ENCODE data around the gene SASH3. TPM values are rescaled to one million over a fixed set of nuclear protein-coding genes. Genes with fewer than 3 reads are reported as not detected.

SASH3 gene
- total RNA-seq, 1 donor from 2014 or later, result 2.4 TPM

- ATAC-seq (no peak), DNase-seq (ENCODE audit: low spot score) (no peak)
These were observed 23.1 kb downstream of the SASH3 start for GRCh38 chrX:129802863-129803262.

DNA sequence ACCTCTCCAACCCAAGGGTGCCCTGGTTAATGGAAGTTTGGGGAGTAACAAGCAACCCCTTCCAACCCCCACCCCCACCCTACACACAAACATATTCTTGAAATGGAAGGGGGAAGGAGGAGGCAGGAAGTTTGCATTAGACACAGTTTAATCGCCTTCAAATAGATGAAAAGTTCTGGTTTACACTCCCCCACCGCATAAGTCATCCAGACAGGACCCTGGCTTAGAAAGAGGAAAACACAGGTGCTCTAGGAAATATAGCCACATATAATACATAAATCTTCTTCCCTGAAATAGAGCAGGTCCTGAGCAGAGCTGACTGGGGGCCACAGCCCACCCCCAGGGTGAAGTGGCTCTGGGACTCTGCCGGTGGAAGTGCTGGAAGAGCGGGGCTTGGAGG is 25.1 kb downstream of the SASH3 start:
- ATAC-seq (no peak), DNase-seq (ENCODE audit: low spot score) (no peak)

GRCh38 chrX:129808158-129808828 is 28.5 kb downstream of the SASH3 start:
- ATAC-seq, result peak; percentile 60

DNA sequence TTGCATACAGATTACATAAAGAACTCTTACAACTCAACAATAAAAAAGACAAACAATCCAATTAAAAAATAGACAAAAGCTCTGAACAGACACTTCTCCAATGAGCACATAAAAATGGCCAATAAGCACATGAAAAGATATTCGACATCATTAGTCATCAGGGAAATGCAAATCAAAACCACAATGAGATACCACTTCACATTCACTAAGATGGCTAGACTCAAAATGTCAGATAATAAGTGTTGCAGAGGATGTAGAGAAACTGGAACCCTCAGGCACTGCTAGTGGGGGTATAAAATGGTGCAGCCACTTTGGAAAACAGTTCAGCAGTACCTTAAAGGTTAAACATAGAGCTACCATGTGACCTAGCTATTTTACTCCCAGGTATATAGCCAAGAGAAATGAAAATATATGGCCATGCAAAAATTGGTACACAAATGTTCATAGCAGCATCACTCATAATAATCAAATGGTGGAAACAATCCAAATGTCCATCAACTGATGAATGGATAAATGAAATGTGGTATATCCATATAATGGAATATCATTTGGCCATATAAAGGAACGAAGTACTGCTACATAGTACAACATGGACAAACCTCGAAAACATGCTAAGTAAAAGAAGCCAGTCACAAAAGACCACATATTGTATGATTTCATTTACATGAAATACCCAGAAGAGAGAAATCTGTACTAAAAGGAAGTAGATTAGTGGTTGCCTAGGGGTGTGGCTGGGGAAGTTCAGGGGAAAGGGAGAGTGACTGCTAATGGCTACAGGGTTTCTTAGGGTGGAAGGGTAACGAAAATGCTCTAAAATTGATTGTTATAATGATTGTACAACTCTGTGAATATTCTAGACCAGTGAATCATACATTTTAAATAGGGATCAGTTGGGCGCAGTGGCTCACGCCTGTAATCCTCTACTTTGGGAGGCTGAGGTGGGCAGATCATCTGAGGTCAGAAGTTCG is 29.4 kb downstream of the SASH3 start:
- DNase-seq (ENCODE audit: low spot score) (no peak), ATAC-seq (no peak)

More at GRCh38 chrX:129808158-129808828, 28.5 kb downstream of the SASH3 start:
- DNase-seq (ENCODE audit: low spot score), result no peak

GRCh38 chrX:129813662-129814368 is 34.1 kb downstream of the SASH3 start:
- ATAC-seq, result no peak
- DNase-seq (ENCODE audit: low spot score), result no peak

DNA sequence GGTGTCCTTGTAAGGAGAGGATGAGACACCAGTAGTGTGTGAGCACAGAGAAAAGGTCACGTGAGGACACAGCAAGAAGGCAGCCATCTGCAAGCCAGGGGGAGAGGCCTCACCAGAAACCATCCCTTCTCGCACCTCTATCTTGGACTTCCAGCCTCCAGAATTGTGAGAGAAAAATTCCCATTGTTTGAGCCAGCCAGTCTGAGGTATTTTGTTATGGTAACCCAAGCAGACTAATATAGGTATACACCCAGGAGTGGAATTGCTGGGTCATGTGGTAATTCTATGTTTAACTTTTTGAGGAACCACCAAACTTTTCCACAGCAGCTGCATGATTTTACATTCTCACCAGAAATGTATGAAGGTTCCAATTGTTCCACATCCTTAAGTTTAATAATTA is 38.4 kb downstream of the SASH3 start:
- DNase-seq (ENCODE audit: low spot score) (no peak), ATAC-seq (no peak)

GRCh38 chrX:129823115-129823514 is 43.4 kb downstream of the SASH3 start:
- DNase-seq (ENCODE audit: low spot score), result no peak
- ATAC-seq, result peak; percentile 60

- no peak for ATAC-seq
- DNase-seq (ENCODE audit: low spot score), result no peak
These were observed 43.8 kb downstream of the SASH3 start for GRCh38 chrX:129823522-129823921.

GRCh38 chrX:129824620-129825019 is 44.9 kb downstream of the SASH3 start:
- no peak for DNase-seq (ENCODE audit: low spot score)
- no peak for ATAC-seq

DNA sequence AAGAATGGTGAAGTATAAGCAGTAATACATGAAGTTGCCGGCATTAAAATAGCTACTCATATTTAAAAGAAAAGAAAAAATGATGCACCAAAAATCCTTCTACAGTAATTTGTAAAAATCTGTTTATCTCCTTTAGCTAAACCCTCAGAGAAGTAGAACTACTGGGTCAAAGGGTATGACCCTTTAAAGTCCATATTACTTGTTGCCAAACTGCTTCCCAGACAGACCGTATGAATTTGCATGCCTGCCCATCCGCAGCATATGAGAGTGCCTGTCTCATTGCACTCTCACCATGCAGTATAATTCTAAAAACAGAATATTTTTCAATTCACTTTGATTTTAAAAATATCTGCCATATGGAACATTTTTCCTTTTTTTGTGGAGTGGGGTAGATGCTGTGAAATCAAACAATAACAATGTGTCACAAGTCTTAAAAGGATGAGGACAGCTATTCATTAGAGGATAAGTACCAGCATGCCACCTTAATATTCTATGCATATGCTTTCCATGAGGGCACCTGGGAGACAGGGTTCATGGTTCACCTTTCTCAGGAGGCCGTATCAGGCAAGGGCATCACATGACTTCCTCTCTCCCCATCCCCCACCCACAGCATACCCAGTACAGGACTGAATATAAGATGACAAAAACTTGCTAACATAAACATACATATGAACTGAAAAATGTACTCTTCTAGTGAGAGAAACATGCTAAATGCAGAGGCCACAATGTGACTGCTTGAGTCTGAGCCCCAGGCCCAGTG is 46.2 kb downstream of the SASH3 start:
- DNase-seq (ENCODE audit: low spot score) (peak; percentile 57), ATAC-seq (peak; percentile 94)

GRCh38 chrX:129830494-129830893 is 50.7 kb downstream of the SASH3 start:
- ATAC-seq (no peak), DNase-seq (ENCODE audit: low spot score) (no peak)

DNA sequence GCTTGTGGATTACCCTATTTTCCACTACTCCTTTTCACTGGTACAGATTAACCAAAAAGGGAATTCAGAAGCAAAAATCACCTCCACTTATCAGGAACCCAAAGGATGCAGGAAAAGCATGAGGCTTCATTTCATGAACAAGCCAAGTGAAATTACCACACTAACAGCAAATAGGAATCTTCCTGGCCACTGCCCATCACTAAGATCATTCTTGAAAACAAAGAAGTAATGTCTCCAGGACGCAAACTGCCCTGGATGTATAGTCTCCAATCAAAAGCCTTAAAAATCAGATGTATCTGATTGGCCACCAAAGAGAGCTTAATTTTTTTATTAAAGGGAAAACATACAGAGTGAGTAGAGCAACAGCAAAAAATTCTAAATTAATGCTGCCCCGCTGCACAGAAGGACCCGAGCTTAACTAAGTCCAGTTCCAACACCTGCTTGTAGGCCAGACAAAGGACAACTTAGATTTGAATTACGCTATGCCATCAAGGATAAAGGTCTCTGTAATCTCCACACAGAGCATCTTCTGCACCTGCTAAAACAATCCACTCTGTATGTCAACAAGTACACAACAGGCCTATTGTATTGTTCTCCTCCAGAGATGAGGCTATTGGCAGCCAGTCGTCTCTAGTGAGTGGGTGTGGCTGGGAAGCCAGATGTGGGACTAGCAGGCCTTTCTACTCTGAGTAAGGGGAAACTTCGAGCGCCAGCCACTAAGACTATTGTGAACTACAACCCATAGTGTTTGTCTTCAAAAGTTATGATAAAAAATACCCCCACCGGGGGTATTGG is 51.5 kb downstream of the SASH3 start:
- ATAC-seq, result no peak

DNA sequence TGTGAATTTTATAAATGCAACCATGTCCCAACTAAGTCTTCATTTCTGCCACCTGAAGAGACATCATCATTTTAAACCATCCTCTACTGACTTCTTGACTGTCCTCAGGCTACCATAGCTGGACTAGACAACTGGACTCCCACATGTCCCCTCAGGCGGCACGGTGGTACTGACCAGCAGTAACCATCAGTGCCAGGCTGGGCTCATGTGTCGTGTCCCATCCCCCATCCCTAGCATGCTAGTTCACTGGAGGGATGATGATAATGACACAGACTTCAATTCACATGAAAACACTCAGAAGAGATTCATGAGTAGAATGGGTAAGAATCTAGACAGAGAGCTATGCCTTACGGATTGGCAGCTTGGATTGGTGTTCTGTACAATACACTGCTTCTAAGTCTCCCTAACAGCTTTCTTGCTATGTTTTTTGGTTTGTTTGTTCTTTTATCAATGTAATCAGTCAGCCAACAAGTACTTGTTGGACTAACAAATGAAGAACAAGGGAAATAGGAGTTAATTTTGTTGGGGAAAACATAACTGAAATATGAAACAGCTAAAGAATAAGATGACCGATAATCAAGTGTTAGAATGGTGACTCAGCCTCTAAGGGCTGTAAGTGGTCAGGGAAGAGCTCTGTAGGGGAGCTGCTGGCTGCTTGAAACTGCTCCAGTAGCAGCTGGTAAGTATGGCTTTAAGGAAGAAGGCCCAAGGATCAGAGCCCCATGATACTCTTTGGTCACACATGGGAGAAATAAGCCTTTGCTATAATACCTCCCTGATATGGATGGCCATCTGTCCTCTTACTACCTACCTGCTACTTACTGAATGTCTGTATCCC is 53.6 kb downstream of the SASH3 start:
- ATAC-seq, result no peak

More for the DNA sequence above, 51.5 kb downstream of the SASH3 start:
- DNase-seq (ENCODE audit: low spot score), result no peak

DNA sequence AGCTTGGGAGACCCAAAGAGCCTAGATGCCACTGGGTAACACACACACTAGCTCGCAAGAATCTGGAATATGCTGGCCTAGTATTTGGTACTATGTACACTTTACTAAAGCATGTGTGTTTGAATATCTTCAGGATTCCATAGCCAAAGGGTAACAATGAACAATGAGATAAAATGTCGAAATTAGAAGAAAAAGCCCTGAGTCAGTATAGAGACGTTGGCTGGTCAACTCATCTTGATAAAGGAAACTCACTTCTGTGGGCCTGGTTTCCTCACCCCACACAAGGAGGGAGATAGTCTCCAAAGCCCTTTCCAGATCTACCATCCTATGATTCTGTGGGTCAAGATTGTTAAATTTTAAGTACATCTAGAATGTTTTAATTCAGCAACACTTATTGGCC is 57.1 kb downstream of the SASH3 start:
- ATAC-seq (no peak), DNase-seq (ENCODE audit: low spot score) (no peak)

More for the DNA sequence above, 53.6 kb downstream of the SASH3 start:
- DNase-seq (ENCODE audit: low spot score), result no peak

DNA sequence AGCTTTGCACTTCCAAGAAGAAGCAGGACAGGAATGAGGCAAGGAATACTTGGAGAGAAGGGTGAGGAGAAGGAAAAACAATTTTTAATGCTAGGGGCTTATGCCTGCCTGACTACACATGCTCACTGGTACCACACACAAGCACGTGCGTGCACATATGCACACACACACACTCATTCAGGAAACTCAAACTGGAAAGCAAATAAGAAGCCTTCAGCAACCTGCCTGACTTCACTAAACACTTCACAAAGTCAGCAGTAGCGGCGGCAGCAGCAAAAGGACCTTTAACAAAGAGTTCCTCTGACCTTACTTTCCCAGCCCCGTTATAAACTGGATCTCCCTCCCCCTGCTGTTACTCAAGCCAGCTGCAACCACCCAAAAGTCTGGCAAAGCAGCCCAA is 60.6 kb downstream of the SASH3 start:
- DNase-seq (ENCODE audit: low spot score), result no peak
- ATAC-seq, result no peak

DNA sequence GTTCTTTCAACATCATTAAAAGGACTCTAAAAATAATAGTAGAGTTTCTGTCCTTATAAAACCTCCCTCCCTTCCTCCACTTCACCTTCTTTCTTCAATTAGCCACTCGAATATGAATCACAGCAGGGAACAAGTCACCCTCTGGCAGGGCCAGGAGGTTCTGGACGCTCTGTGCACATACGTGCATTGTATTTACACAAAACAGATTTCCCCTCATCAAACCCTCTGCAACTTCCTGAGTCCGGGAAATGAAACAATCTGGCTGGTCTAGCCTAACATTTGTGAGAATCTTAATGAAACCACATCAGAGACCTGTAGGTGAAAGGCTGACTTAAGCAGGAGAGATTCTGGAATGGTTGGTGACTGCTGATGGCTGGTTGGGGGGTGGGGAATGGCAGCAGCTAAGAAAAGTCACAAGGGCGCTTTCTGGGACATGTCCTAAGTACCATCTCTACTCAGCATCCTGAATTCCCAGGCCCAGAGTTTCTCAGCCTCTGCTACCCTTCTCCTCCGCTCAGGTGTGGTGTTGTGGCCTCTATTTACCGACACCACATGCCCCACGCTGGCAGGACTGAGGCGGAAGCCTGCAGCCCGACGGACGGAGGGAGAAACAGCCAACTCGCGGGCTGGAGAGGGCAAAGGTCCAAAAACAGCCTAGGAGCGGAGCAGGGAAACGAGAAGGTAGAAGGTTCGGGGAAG is 62.9 kb downstream of the SASH3 start:
- peak; percentile 70 for DNase-seq (ENCODE audit: low spot score)
- ATAC-seq, result peak; percentile 79

DNA sequence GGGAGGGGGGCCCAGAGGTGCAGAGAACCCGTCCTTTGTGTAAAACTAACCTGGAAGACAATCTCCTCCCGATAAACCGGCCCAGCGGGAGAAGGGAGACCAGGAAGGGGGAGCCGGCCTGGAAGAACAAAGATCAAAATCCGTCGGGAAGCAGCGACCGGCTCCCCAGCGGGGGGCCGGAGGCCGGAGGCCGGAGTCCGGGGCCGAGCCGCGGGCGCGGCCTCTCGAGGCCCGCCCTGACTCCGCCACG is 63.4 kb downstream of the SASH3 start:
- ATAC-seq (no peak), DNase-seq (ENCODE audit: low spot score) (no peak)

GRCh38 chrX:129843459-129844306 is 63.9 kb downstream of the SASH3 start, which contains the start of gene ZDHHC9:
ZDHHC9 (minus strand) TSS chrX:129843886; CDS start chrX:129841945, 1,941 bp downstream.
- peak; percentile 94 for ATAC-seq

More at GRCh38 chrX:129843459-129844306, 63.9 kb downstream of the SASH3 start, which contains the start of gene ZDHHC9:
- peak; percentile 91 for DNase-seq (ENCODE audit: low spot score)

Measured in left lobe of liver (tissue), 2 donors.